ENCODE data around the gene YRDC. TPM values are rescaled to one million over a fixed set of nuclear protein-coding genes. Genes with fewer than 3 reads are reported as not detected.

YRDC gene
- total RNA-seq, 4 donors from 2014 or later: 13.6 to 16.9 (median 15.4) TPM

- peak; percentile 22 for ATAC-seq
- Histone ChIP-seq H3K4me1 (peaks cover 0 to 28% (median 16%) of the 10 kb centered on the region in 3 donors), H3K9me3 (no peaks in the 10 kb centered on the region), H3K4me3 (peak overlapping the region in 1 of 2 donors; percentile 57), H3K27me3 (peaks cover 4% of the 10 kb centered on the region), H3K36me3 (peaks cover 0 to 22% of the 10 kb centered on the region in 2 donors), H3K27ac (no peak overlapping the region)
- 12 to 26% methylated on average over 5 to 8 of the region's 59 CpGs for WGBS, 2 donors (ENCODE audit: low coverage in 1 of 2)
- no peak for TF ChIP-seq POLR2AphosphoS5 (IDR thresholded peaks at IDR 0.05)
These were observed 13.4 kb downstream of the YRDC start for GRCh38 chr1:37794372-37795339.

- Histone ChIP-seq H3K4me3 (peak within 1 kb of the TSS; percentile 57 to 66), H3K27me3 (peaks cover 9% of the 10 kb centered on the region), H3K4me1 (peaks cover 0 to 28% (median 16%) of the 10 kb centered on the region in 3 donors), H3K27ac (peak within 1 kb of the TSS in 1 of 4 donors; percentile 31), H3K9me3 (no peaks in the 10 kb centered on the region), H3K36me3 (peaks cover 0 to 15% of the 10 kb centered on the region in 2 donors)
- WGBS, 2 donors (ENCODE audit: low coverage in 1 of 2): no CpG with 5 or more reads among the region's 82 CpGs
- TF ChIP-seq POLR2A (IDR thresholded peaks at IDR 0.05) (no peak), CTCF (IDR thresholded peaks at IDR 0.05) (no peak), EP300 (IDR thresholded peaks at IDR 0.05) (no peak), POLR2AphosphoS5 (IDR thresholded peaks at IDR 0.05) (no peak)
- peak; percentile 69 for ATAC-seq
These were observed 14.1 kb downstream of the YRDC start, which contains the start of gene MANEAL for GRCh38 chr1:37793773-37794371. Gene MANEAL (plus strand): TSS chr1:37793847. CDS start chr1:37794183, 336 bp downstream.

GRCh38 chr1:37792943-37793686 lies 14.9 kb downstream of the YRDC start:
- Histone ChIP-seq H3K27ac (peak overlapping the region in 1 of 4 donors; percentile 31), H3K4me3 (peak overlapping the region; percentile 57 to 66), H3K9me3 (no peaks in the 10 kb centered on the region), H3K27me3 (peaks cover 16% of the 10 kb centered on the region), H3K4me1 (peaks cover 0 to 28% (median 16%) of the 10 kb centered on the region in 3 donors), H3K36me3 (peaks cover 0 to 10% of the 10 kb centered on the region in 2 donors)
- 67% methylated on average over 3 to 7 of the region's 36 CpGs for WGBS, 2 donors (ENCODE audit: low coverage in 1 of 2)
- TF ChIP-seq CTCF (IDR thresholded peaks at IDR 0.05): no peak
- no peak for ATAC-seq

GRCh38 chr1:37782491-37782890 lies 25.5 kb downstream of the YRDC start:
- H3K4me3 ChIP-seq: no peak overlapping the region
- H3K4me1 ChIP-seq: no peaks in the 10 kb centered on the region
- no peaks in the 10 kb centered on the region for H3K9me3 ChIP-seq
- H3K27me3 ChIP-seq: peaks cover 62% of the 10 kb centered on the region
- TF ChIP-seq POLR2AphosphoS5 (IDR thresholded peaks at IDR 0.05) (no peak), EP300 (IDR thresholded peaks at IDR 0.05) (no peak), CTCF (IDR thresholded peaks at IDR 0.05) (no peak)
- ATAC-seq: no peak
- H3K36me3 ChIP-seq: no peaks in the 10 kb centered on the region
- WGBS, 2 donors (ENCODE audit: low coverage in 1 of 2): 79% methylated on average over 2 to 15 of the region's 17 CpGs
- no peak overlapping the region for H3K27ac ChIP-seq

DNA sequence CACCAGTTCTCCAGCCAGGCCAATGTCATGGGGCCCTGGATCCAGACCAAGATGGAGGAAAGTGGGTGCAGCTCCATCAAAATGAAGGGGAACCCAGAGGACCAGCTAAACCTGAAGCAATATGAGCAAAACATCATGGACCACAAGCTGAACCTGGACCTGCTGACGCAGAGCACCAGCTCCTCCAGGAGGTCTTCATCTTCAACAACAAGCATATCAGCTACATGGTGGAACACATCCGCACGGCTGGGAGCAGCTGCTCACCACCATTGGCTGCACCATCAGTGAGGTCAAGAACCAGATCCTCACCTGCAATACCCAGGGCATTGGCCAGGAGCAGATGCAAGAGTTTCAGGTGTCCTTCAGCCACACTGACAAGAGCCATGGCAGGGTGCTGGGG lies 29.4 kb downstream of the YRDC start:
- no peak for TF ChIP-seq CTCF (IDR thresholded peaks at IDR 0.05)
- no peak for TF ChIP-seq EP300 (IDR thresholded peaks at IDR 0.05)
- no peak for TF ChIP-seq POLR2AphosphoS5 (IDR thresholded peaks at IDR 0.05)
- no peak for TF ChIP-seq POLR2A (IDR thresholded peaks at IDR 0.05)
- Histone ChIP-seq H3K27ac (no peak overlapping the region), H3K4me1 (no peaks in the 10 kb centered on the region), H3K36me3 (no peaks in the 10 kb centered on the region), H3K9me3 (peaks cover 0 to 2% (median 0%) of the 10 kb centered on the region in 3 donors), H3K4me3 (no peak overlapping the region), H3K27me3 (peaks cover 46% of the 10 kb centered on the region)
- ATAC-seq: no peak
- WGBS, 2 donors (ENCODE audit: low coverage in 1 of 2): no CpG with 5 or more reads among the region's 3 CpGs

Data from gastroesophageal sphincter (tissue), 4 donors.